DMS 273 (cell line): Measurements from ENCODE around the gene SAMD10.

Source experiments
- DNase-seq: peaks from one replicate; lab custom pipeline; 2025; ENCODE audit not compliant: unreplicated experiment; lab: John Stamatoyannopoulos, UW

The SAMD10 gene

GRCh38 chr20:63957690-63958441 lies 21.6 kb downstream of the SAMD10 start:
- peak; percentile 89 for DNase-seq

- peak; percentile 93 for DNase-seq
Measured at GRCh38 chr20:63957004-63957689, 22.3 kb downstream of the SAMD10 start.

- no peak for DNase-seq
Measured at GRCh38 chr20:63956664-63957003, 22.8 kb downstream of the SAMD10 start.

- peak; percentile 96 for DNase-seq
Measured at GRCh38 chr20:63955827-63956663, 23.4 kb downstream of the SAMD10 start, which contains the start of gene UCKL1. UCKL1 (minus strand) TSS chr20:63956416; CDS start chr20:63956372, 44 bp downstream.

GRCh38 chr20:63955281-63955826 lies 24.1 kb downstream of the SAMD10 start:
- peak; percentile 63 for DNase-seq

- DNase-seq: no peak
Measured at GRCh38 chr20:63953764-63954429, 25.5 kb downstream of the SAMD10 start.

GRCh38 chr20:63952769-63953168 lies 26.7 kb downstream of the SAMD10 start:
- no peak for DNase-seq

GRCh38 chr20:63952210-63952535 lies 27.3 kb downstream of the SAMD10 start:
- DNase-seq: no peak

GRCh38 chr20:63951398-63952209 lies 27.8 kb downstream of the SAMD10 start:
- DNase-seq: no peak

GRCh38 chr20:63950701-63951397 lies 28.6 kb downstream of the SAMD10 start:
- no peak for DNase-seq

- DNase-seq: no peak
Measured at GRCh38 chr20:63947638-63948456, 31.6 kb downstream of the SAMD10 start.

- DNase-seq: no peak
Measured at GRCh38 chr20:63946986-63947637, 32.3 kb downstream of the SAMD10 start.

GRCh38 chr20:63945921-63946920 lies 33.2 kb downstream of the SAMD10 start:
- DNase-seq: no peak

- no peak for DNase-seq
Measured at GRCh38 chr20:63945031-63945658, 34.3 kb downstream of the SAMD10 start.

- no peak for DNase-seq
Measured at GRCh38 chr20:63944078-63944941, 35.1 kb downstream of the SAMD10 start.

- no peak for DNase-seq
Measured at GRCh38 chr20:63943808-63944077, 35.7 kb downstream of the SAMD10 start.
